GM12878 (cell line): ENCODE measurements around the gene NBEA. TPM values are rescaled to one million over a fixed set of nuclear protein-coding genes. Genes with fewer than 3 reads are reported as not detected.

Experiments
- ATAC-seq: fragments of 200-7000 bp; cut with Tn5 transposase; 3 replicates; pipeline ENCODE4 v1.9.1; 2020; ENCODE audit warnings: mild to moderate bottlenecking, moderate library complexity
- BruUV-seq: library from RNA; stranded (reverse); fragments of 400-500 nt; replicated peaks from 2 replicates; lab custom pipeline; 2021; lab: Mats Ljungman, UMichigan
- CTCF ChIA-PET: fragments of 300-600 bp; sonication (Branson Sonifier 250); formaldehyde crosslinking; extraction: SDS; loops from one replicate; lab custom pipeline; 2021; ENCODE audit warnings: inconsistent platforms; lab: Yijun Ruan, JAX
- POLR2A ChIA-PET: fragments of 350-600 bp; formaldehyde crosslinking; extraction: SDS; loops from one replicate; lab custom pipeline; 2021; ENCODE audit warnings: inconsistent platforms; lab: Charles Lee
- RAD21 ChIA-PET: fragments of 300-600 bp; sonication (Branson Sonifier 250); formaldehyde crosslinking; loops from one replicate; lab custom pipeline; 2023; ENCODE audit warnings: antibody characterized with exemption; ENCODE audit not compliant: unreplicated experiment; lab: Charles Lee
- SMC1A ChIA-PET: fragments of 300-600 bp; sonication (Branson Sonifier 250); formaldehyde crosslinking; loops from one replicate; lab custom pipeline; 2023; ENCODE audit not compliant: unreplicated experiment, uncharacterized antibody; lab: Charles Lee
- DNase-seq: peaks from one replicate; pipeline ENCODE4 v3.0.0-alpha.2; 2011; ENCODE audit warnings: low read depth, low spot score
- FAIRE-seq: peaks from 3 replicates; lab custom pipeline; 2011; peaks lifted over from hg19 to GRCh38; lab: Jason Lieb, UNC
- H2AFZ ChIP-seq: 2 replicates; pipeline ENCODE4 v1.6.0; 2011; ENCODE audit warnings: low read depth, low read length, control low read depth; ENCODE audit not compliant: control insufficient read depth
- H3K27ac ChIP-seq: 2 replicates; pipeline ENCODE4 v1.5.1; 2011; ENCODE audit warnings: control low read depth; ENCODE audit not compliant: control insufficient read depth, insufficient read depth
- H3K27me3 ChIP-seq, 2 experiments: replicated peaks in 1 of 2; 2 replicates each; pipeline versions ENCODE4 v1.6.0 to v1.6.1; 2011; ENCODE audit warnings: low read length in 1 of 2; ENCODE audit not compliant: control insufficient read depth in 2 of 2, insufficient read depth in 2 of 2
- H3K36me3 ChIP-seq, 2 experiments: 2 replicates each; pipeline ENCODE4 v1.5.1; 2011; ENCODE audit warnings: low read length in 1 of 2; ENCODE audit not compliant: control insufficient read depth in 2 of 2, insufficient read depth in 2 of 2
- H3K4me1 ChIP-seq: 2 replicates; pipeline ENCODE4 v1.6.1; 2011; ENCODE audit warnings: mild to moderate bottlenecking, low read length, moderate library complexity, mixed read lengths; ENCODE audit not compliant: control insufficient read depth, insufficient read depth
- H3K4me2 ChIP-seq: 2 replicates; pipeline ENCODE4 v1.6.0; 2011; ENCODE audit warnings: control low read depth; ENCODE audit not compliant: control insufficient read depth, insufficient read depth
- H3K4me3 ChIP-seq: fragments of 200-600 bp; sonication (generic); 2 replicates; pipeline ENCODE4 v1.5.1; 2016
- H3K79me2 ChIP-seq: 2 replicates; pipeline ENCODE4 v1.6.0; 2011; ENCODE audit warnings: low read length; ENCODE audit not compliant: control insufficient read depth, insufficient read depth
- H3K9ac ChIP-seq: 2 replicates; pipeline ENCODE4 v1.8.0; 2011; ENCODE audit warnings: low read length, control low read depth, mixed read lengths; ENCODE audit not compliant: control insufficient read depth, insufficient read depth
- H3K9me3 ChIP-seq: replicated peaks from 3 replicates; pipeline ENCODE4 v1.5.1; 2011; ENCODE audit warnings: mild to moderate bottlenecking, low read length; ENCODE audit not compliant: control insufficient read depth, insufficient read depth
- H4K20me1 ChIP-seq: 2 replicates; pipeline ENCODE4 v1.6.0; 2011; ENCODE audit not compliant: control insufficient read depth, insufficient read depth
- ATF7 ChIP-seq: fragments of 450-650 bp; IDR thresholded peaks from 2 replicates; pipeline ENCODE4 v1.6.1; 2016; ENCODE audit warnings: low read depth, mild to moderate bottlenecking
- CEBPB ChIP-seq, 2 experiments: fragments of 150-350 bp in 1 of 2; IDR thresholded peaks; 2 replicates each; pipeline ENCODE4 v1.6.1; 2012 to 2014; ENCODE audit warnings: low read depth in 2 of 2, low read length in 2 of 2, borderline replicate concordance in 1 of 2, inconsistent platforms in 1 of 2
- GABPA ChIP-seq: IDR thresholded peaks from 2 replicates; pipeline ENCODE4 v1.6.1; 2014; ENCODE audit warnings: antibody characterized with exemption, low read depth, mild to moderate bottlenecking, inconsistent platforms
- IRF4 ChIP-seq: IDR thresholded peaks from 2 replicates; pipeline ENCODE4 v1.6.1; 2011; ENCODE audit warnings: low read depth, low read length
- LARP7 ChIP-seq: fragments of 450-650 bp; IDR thresholded peaks from 2 replicates; pipeline ENCODE4 v1.6.1; 2017; ENCODE audit warnings: mild to moderate bottlenecking
- PBX3 ChIP-seq: IDR thresholded peaks from 2 replicates; pipeline ENCODE4 v1.6.1; 2011; ENCODE audit warnings: mild to moderate bottlenecking, low read depth, low read length, moderate library complexity; ENCODE audit not compliant: insufficient replicate concordance
- RCOR1 ChIP-seq: conservative IDR thresholded peaks from 2 replicates; pipeline ENCODE4 v1.6.1; 2012; ENCODE audit warnings: low read depth, low read length, improper control_type of control experiment
- TCF7 ChIP-seq: IDR thresholded peaks from 2 replicates; pipeline ENCODE4 v1.6.1; 2014; ENCODE audit warnings: antibody characterized with exemption, borderline replicate concordance
- ZNF217 ChIP-seq: fragments of 450-650 bp; IDR thresholded peaks from 2 replicates; pipeline ENCODE4 v1.6.1; 2017; ENCODE audit warnings: antibody characterized with exemption, mild to moderate bottlenecking
- ZZZ3 ChIP-seq: IDR thresholded peaks from 2 replicates; pipeline ENCODE4 v1.6.1; 2011; ENCODE audit warnings: low read depth; ENCODE audit not compliant: control insufficient read depth, insufficient read length
- WGBS: methylation state at CpG from one replicate; pipeline ENCODE4 v1.1.6; 2016; ENCODE audit warnings: low lambda C conversion rate; ENCODE audit not compliant: insufficient replicate concordance, insufficient coverage; ENCODE audit errors: missing lambda C conversion rate; 5-methylcytosine and 5-hydroxymethylcytosine counted together
- in situ Hi-C: fragments of 300-500 bp; cut with MboI; formaldehyde crosslinking; loops from 9 replicates; pipeline ENCODE4 v1.14.3; 2018; ENCODE audit warnings: mixed read lengths
- intact Hi-C: fragments of 100-400 bp; cut with micrococcal nuclease; formaldehyde crosslinking; loops from one replicate; pipeline ENCODE4 v1.14.2; 2022; ENCODE audit not compliant: unreplicated experiment
- polyA plus RNA-seq, 11 experiments: library from polyadenylated mRNA; depleted of rRNA in 4 of 11; unstranded in 6 of 11; stranded (reverse) in 5 of 11; fragments of >200 nt; fragmentation: Nextera tagmentation in 4 of 11; fragmentation: Illumina TruSeq in 1 of 11; extraction: Ambion mirVana in 4 of 11; extraction: Trizol in 1 of 11; gene quantifications; 1 replicate in 1 of 11; 2 replicates in 10 of 11; pipeline versions ENCODE4 v1.2.1 to v1.2.3, GENCODE V29; 2011 to 2016; ENCODE audit warnings: inconsistent platforms in 2 of 11, missing spikeins in 2 of 11, low read depth in 1 of 11
- total RNA-seq, 4 experiments: library from RNA; depleted of rRNA in 3 of 4; stranded (reverse); fragments of >200 nt in 3 of 4; fragmentation: Illumina TruSeq in 1 of 4; extraction: Trizol in 1 of 4; gene quantifications; 2 replicates each; pipeline versions ENCODE4 v1.2.1 to v1.2.3, GENCODE V29; 2013 to 2021

The NBEA gene
- total and polyA plus RNA-seq, 10 of the 15 experiments (the other 5 are each of a cell fraction or from before 2014, with no cell fraction given), result 0.23 to 3.6 (median 0.55) TPM

GRCh38 chr13:35706721-35707120, 764.7 kb downstream of the NBEA start:
- ChIA-PET POLR2A (no interaction called here), SMC1A (no interaction called here), RAD21 (no interaction called here), CTCF (no interaction called here)
- Histone ChIP-seq H3K4me1 (no peaks in the 10 kb centered on the region), H3K9ac (no peak overlapping the region), H2AFZ (no peak overlapping the region), H3K27ac (no peak overlapping the region), H3K9me3 (no peaks in the 10 kb centered on the region), H3K36me3 (no peaks in the 10 kb centered on the region), H3K27me3 (no peaks in the 10 kb centered on the region), H3K4me3 (no peak overlapping the region), H3K79me2 (no peaks in the 10 kb centered on the region), H3K4me2 (no peak overlapping the region), H4K20me1 (no peaks in the 10 kb centered on the region)
- TF ChIP-seq ATF7 (no peak), ZNF217 (no peak), PBX3 (no peak), GABPA (no peak), LARP7 (no peak), IRF4 (no peak), CEBPB (IDR thresholded peaks at IDR 0.05; ENCODE audit: borderline replicate concordance in 1 of 2, low read depth in 2 of 2, low read length in 2 of 2) (no peak), TCF7 (no peak), RCOR1 (no peak), ZZZ3 (no peak)
- WGBS, result 32% methylated on average over 8 of the region's 8 CpGs
- BruUV-seq, result no TSS peak
- DNase-seq (no peak), ATAC-seq (no peak), FAIRE-seq (no peak)
- intact Hi-C loops (no loop called here), in situ Hi-C loops (no loop called here)
